ENCODE measurements around the gene TRPC4.

TRPC4 gene

GRCh38 chr13:37636701-37637100 is 232.9 kb downstream of the TRPC4 start:
- TF ChIP-seq CTCF (conservative IDR thresholded peaks at IDR 0.05; ENCODE audit: low read length) (no peak), EZH2phosphoT487 (IDR thresholded peaks at IDR 0.05; ENCODE audit: borderline replicate concordance) (no peak)
- Histone ChIP-seq H3K4me1 (ENCODE audit: insufficient read depth, low read length, poor library complexity, severe bottlenecking) (no peaks in the 10 kb centered on the region), H3K27me3 (ENCODE audit: insufficient read depth, low read length, poor library complexity, severe bottlenecking) (no peaks in the 10 kb centered on the region), H3K4me3 (ENCODE audit: low read length, poor library complexity, severe bottlenecking) (no peak overlapping the region), H3F3A (ENCODE audit: low read depth) (no peaks in the 10 kb centered on the region), H3K9me2 (replicated peaks; ENCODE audit: low read depth, low read length) (no peaks in the 10 kb centered on the region), H2AFZ (ENCODE audit: low read length) (no peak overlapping the region), H3K36me3 (ENCODE audit: insufficient read depth, low read length) (no peaks in the 10 kb centered on the region), H3K79me2 (ENCODE audit: insufficient read depth, low read length) (no peaks in the 10 kb centered on the region), H3K9ac (ENCODE audit: low read depth, low read length, poor library complexity, severe bottlenecking) (no peak overlapping the region), H3K4me2 (ENCODE audit: low read depth, low read length, poor library complexity, severe bottlenecking) (no peak overlapping the region), H3K9me3 (ENCODE audit: insufficient read depth, low read depth, low read length) (no peaks in the 10 kb centered on the region), H4K20me1 (ENCODE audit: insufficient read depth, low read length, poor library complexity, severe bottlenecking) (no peaks in the 10 kb centered on the region)

GRCh38 chr13:37632294-37632693 is 237.3 kb downstream of the TRPC4 start:
- Histone ChIP-seq H2AFZ (ENCODE audit: low read length) (no peak overlapping the region), H3K9me3 (ENCODE audit: insufficient read depth, low read depth, low read length) (no peaks in the 10 kb centered on the region), H3K27me3 (ENCODE audit: insufficient read depth, low read length, poor library complexity, severe bottlenecking) (no peaks in the 10 kb centered on the region), H3K79me2 (ENCODE audit: insufficient read depth, low read length) (no peaks in the 10 kb centered on the region), H3K4me2 (ENCODE audit: low read depth, low read length, poor library complexity, severe bottlenecking) (no peak overlapping the region), H3K9ac (ENCODE audit: low read depth, low read length, poor library complexity, severe bottlenecking) (no peak overlapping the region), H3K9me2 (replicated peaks; ENCODE audit: low read depth, low read length) (no peaks in the 10 kb centered on the region), H3K4me1 (ENCODE audit: insufficient read depth, low read length, poor library complexity, severe bottlenecking) (no peaks in the 10 kb centered on the region), H3K36me3 (ENCODE audit: insufficient read depth, low read length) (no peaks in the 10 kb centered on the region), H4K20me1 (ENCODE audit: insufficient read depth, low read length, poor library complexity, severe bottlenecking) (no peaks in the 10 kb centered on the region), H3K4me3 (ENCODE audit: low read length, poor library complexity, severe bottlenecking) (no peak overlapping the region), H3F3A (ENCODE audit: low read depth) (no peaks in the 10 kb centered on the region)
- TF ChIP-seq CTCF (conservative IDR thresholded peaks at IDR 0.05; ENCODE audit: low read length): no peak

GRCh38 chr13:37627428-37627827 is 242.1 kb downstream of the TRPC4 start:
- Histone ChIP-seq H3K27me3 (ENCODE audit: insufficient read depth, low read length, poor library complexity, severe bottlenecking) (no peaks in the 10 kb centered on the region), H2AFZ (ENCODE audit: low read length) (no peak overlapping the region), H3K4me2 (ENCODE audit: low read depth, low read length, poor library complexity, severe bottlenecking) (no peak overlapping the region), H3K4me1 (ENCODE audit: insufficient read depth, low read length, poor library complexity, severe bottlenecking) (no peaks in the 10 kb centered on the region), H4K20me1 (ENCODE audit: insufficient read depth, low read length, poor library complexity, severe bottlenecking) (no peaks in the 10 kb centered on the region), H3K36me3 (ENCODE audit: insufficient read depth, low read length) (no peaks in the 10 kb centered on the region), H3K4me3 (ENCODE audit: low read length, poor library complexity, severe bottlenecking) (no peak overlapping the region), H3K9me2 (replicated peaks; ENCODE audit: low read depth, low read length) (no peaks in the 10 kb centered on the region), H3K9ac (ENCODE audit: low read depth, low read length, poor library complexity, severe bottlenecking) (no peak overlapping the region), H3K9me3 (ENCODE audit: insufficient read depth, low read depth, low read length) (no peaks in the 10 kb centered on the region), H3K79me2 (ENCODE audit: insufficient read depth, low read length) (no peaks in the 10 kb centered on the region), H3F3A (ENCODE audit: low read depth) (no peaks in the 10 kb centered on the region)
- TF ChIP-seq EZH2phosphoT487 (IDR thresholded peaks at IDR 0.05; ENCODE audit: borderline replicate concordance) (no peak), CTCF (conservative IDR thresholded peaks at IDR 0.05; ENCODE audit: low read length) (no peak)
